ENCODE data around the gene TGM1. TPM values are rescaled to one million over a fixed set of nuclear protein-coding genes. Genes with fewer than 3 reads are reported as not detected.
"Not testable (repeated sequence)": the region's sequence is repeated elsewhere in the genome, so short reads cannot be mapped to it uniquely, and the experiment has no call there.

The TGM1 gene
- total and polyA plus RNA-seq, 2 experiments from 2014 or later = 0.31 to 0.63 TPM

DNA sequence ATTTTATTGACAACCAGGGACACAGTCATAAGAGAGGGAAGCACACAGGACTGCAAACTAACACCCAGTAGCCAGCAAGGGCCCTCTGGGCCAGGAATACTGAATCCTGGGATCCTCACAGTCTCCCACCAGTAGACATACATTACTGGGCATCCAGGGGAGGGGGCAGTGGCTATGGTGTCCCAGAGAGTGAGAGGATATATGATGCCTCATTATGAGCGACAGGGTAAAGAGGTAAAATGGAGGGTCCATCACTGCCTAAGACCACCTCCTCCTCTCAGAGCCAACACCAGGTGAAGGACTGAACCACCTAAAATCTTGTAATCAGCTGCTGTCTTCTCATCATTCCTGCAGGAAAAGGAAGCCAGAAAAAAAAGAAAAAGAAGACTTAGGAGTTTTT, 46.1 kb downstream of the TGM1 start:
- H3K4me3 Mint-ChIP-seq; ATAC-seq; H3K36me3 ChIP-seq (ENCODE audit: insufficient read depth); H3K27me3 ChIP-seq (ENCODE audit: insufficient read depth); DNase-seq (ENCODE audit: low spot score); H3K4me2 ChIP-seq; H3K4me3 ChIP-seq; H3K9me2 ChIP-seq (ENCODE audit: insufficient read depth); H3K9me3 Mint-ChIP-seq; H2AFZ ChIP-seq: not testable (repeated sequence)
- Mint-ChIP-seq H3K36me3 (ENCODE audit: low read depth) (peaks cover 25% of the 10 kb centered on the region; the same call in 2 of the 3 replicates), H3K4me1 (peaks cover 19% of the 10 kb centered on the region), H3K27me3 (ENCODE audit: insufficient read depth, low read depth, poor library complexity) (peaks cover 16% of the 10 kb centered on the region), H3K27ac (peak overlapping the region; percentile 39; the same call in 1 of the 2 replicates)
- peaks cover 16% of the 10 kb centered on the region for H3K4me1 ChIP-seq (ENCODE audit: insufficient read depth)
- peaks cover 29% of the 10 kb centered on the region for H3F3A ChIP-seq (replicated peaks; ENCODE audit: low read depth)
- H4K20me1 ChIP-seq (replicated peaks; ENCODE audit: insufficient read depth) = peaks cover 21% of the 10 kb centered on the region
- peaks cover 28% of the 10 kb centered on the region for H3K79me2 ChIP-seq (replicated peaks; ENCODE audit: insufficient read depth)
- peak overlapping the region; percentile 81 for H3K27ac ChIP-seq (ENCODE audit: low read depth)

DNA sequence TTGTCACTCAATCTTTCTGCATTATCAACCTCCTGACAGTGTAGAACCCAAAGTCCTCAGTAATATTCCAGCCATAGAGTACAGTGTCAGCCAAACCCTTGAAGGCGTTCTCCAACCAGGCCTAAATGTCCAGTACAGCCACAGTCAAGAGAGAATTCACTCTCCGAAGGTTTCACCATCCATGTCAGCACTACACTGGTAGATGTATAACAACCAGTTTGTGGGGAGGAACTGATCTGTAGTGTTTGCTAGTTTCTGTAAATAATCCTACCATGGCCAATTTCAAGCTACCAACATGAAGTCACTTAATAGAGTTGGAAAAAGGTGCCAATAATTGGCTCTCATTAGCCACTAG, 46.7 kb downstream of the TGM1 start:
- Histone ChIP-seq H3K4me1 (ENCODE audit: insufficient read depth) (peaks cover 16% of the 10 kb centered on the region), H2AFZ (no peak overlapping the region), H3K4me3 (peak overlapping the region; percentile 93; the same call in 1 of the 2 replicates), H3K27ac (ENCODE audit: low read depth) (peak overlapping the region; percentile 81), H3K4me2 (peak overlapping the region; percentile 98; the same call in 1 of the 2 replicates), H3K36me3 (ENCODE audit: insufficient read depth) (no peaks in the 10 kb centered on the region), H3K79me2 (replicated peaks; ENCODE audit: insufficient read depth) (peaks cover 22% of the 10 kb centered on the region), H3K9me2 (ENCODE audit: insufficient read depth) (no peaks in the 10 kb centered on the region), H3F3A (replicated peaks; ENCODE audit: low read depth) (peaks cover 29% of the 10 kb centered on the region), H3K27me3 (ENCODE audit: insufficient read depth) (no peaks in the 10 kb centered on the region), H4K20me1 (replicated peaks; ENCODE audit: insufficient read depth) (peaks cover 15% of the 10 kb centered on the region)
- H3K27ac Mint-ChIP-seq = peak overlapping the region; percentile 92
- H3K4me3 Mint-ChIP-seq = peak overlapping the region; percentile 93
- peaks cover 19% of the 10 kb centered on the region for H3K27me3 Mint-ChIP-seq (ENCODE audit: insufficient read depth, low read depth, poor library complexity)
- DNase-seq (ENCODE audit: low spot score) (no peak), ATAC-seq (no peak)
- peaks cover 3% of the 10 kb centered on the region; the same call in 2 of the 3 replicates for H3K9me3 Mint-ChIP-seq
- H3K4me1 Mint-ChIP-seq = peaks cover 19% of the 10 kb centered on the region
- peaks cover 30% of the 10 kb centered on the region for H3K36me3 Mint-ChIP-seq (ENCODE audit: low read depth)
- TF ChIP-seq, protein P1, sequence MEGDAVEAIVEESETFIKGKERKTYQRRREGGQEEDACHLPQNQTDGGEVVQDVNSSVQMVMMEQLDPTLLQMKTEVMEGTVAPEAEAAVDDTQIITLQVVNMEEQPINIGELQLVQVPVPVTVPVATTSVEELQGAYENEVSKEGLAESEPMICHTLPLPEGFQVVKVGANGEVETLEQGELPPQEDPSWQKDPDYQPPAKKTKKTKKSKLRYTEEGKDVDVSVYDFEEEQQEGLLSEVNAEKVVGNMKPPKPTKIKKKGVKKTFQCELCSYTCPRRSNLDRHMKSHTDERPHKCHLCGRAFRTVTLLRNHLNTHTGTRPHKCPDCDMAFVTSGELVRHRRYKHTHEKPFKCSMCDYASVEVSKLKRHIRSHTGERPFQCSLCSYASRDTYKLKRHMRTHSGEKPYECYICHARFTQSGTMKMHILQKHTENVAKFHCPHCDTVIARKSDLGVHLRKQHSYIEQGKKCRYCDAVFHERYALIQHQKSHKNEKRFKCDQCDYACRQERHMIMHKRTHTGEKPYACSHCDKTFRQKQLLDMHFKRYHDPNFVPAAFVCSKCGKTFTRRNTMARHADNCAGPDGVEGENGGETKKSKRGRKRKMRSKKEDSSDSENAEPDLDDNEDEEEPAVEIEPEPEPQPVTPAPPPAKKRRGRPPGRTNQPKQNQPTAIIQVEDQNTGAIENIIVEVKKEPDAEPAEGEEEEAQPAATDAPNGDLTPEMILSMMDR (conservative IDR thresholded peaks at IDR 0.05; ENCODE audit: low read depth in 2 of 2) = no peak
- TF ChIP-seq, protein P2, sequence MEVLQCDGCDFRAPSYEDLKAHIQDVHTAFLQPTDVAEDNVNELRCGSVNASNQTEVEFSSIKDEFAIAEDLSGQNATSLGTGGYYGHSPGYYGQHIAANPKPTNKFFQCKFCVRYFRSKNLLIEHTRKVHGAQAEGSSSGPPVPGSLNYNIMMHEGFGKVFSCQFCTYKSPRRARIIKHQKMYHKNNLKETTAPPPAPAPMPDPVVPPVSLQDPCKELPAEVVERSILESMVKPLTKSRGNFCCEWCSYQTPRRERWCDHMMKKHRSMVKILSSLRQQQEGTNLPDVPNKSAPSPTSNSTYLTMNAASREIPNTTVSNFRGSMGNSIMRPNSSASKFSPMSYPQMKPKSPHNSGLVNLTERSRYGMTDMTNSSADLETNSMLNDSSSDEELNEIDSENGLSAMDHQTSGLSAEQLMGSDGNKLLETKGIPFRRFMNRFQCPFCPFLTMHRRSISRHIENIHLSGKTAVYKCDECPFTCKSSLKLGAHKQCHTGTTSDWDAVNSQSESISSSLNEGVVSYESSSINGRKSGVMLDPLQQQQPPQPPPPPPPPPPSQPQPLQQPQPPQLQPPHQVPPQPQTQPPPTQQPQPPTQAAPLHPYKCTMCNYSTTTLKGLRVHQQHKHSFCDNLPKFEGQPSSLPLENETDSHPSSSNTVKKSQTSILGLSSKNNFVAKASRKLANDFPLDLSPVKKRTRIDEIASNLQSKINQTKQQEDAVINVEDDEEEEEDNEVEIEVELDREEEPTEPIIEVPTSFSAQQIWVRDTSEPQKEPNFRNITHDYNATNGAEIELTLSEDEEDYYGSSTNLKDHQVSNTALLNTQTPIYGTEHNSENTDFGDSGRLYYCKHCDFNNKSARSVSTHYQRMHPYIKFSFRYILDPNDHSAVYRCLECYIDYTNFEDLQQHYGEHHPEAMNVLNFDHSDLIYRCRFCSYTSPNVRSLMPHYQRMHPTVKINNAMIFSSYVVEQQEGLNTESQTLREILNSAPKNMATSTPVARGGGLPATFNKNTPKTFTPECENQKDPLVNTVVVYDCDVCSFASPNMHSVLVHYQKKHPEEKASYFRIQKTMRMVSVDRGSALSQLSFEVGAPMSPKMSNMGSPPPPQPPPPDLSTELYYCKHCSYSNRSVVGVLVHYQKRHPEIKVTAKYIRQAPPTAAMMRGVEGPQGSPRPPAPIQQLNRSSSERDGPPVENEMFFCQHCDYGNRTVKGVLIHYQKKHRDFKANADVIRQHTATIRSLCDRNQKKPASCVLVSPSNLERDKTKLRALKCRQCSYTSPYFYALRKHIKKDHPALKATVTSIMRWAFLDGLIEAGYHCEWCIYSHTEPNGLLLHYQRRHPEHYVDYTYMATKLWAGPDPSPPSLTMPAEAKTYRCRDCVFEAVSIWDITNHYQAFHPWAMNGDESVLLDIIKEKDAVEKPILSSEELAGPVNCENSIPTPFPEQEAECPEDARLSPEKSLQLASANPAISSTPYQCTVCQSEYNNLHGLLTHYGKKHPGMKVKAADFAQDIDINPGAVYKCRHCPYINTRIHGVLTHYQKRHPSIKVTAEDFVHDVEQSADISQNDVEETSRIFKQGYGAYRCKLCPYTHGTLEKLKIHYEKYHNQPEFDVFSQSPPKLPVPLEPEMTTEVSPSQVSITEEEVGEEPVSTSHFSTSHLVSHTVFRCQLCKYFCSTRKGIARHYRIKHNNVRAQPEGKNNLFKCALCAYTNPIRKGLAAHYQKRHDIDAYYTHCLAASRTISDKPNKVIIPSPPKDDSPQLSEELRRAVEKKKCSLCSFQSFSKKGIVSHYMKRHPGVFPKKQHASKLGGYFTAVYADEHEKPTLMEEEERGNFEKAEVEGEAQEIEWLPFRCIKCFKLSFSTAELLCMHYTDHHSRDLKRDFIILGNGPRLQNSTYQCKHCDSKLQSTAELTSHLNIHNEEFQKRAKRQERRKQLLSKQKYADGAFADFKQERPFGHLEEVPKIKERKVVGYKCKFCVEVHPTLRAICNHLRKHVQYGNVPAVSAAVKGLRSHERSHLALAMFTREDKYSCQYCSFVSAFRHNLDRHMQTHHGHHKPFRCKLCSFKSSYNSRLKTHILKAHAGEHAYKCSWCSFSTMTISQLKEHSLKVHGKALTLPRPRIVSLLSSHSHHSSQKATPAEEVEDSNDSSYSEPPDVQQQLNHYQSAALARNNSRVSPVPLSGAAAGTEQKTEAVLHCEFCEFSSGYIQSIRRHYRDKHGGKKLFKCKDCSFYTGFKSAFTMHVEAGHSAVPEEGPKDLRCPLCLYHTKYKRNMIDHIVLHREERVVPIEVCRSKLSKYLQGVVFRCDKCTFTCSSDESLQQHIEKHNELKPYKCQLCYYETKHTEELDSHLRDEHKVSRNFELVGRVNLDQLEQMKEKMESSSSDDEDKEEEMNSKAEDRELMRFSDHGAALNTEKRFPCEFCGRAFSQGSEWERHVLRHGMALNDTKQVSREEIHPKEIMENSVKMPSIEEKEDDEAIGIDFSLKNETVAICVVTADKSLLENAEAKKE (CRISPR knock-in tag; IDR thresholded peaks at IDR 0.05) = no peak
- no peak for TF ChIP-seq CREB1 (CRISPR knock-in tag; IDR thresholded peaks at IDR 0.05; ENCODE audit: low read depth)
- TF ChIP-seq, protein P3, sequence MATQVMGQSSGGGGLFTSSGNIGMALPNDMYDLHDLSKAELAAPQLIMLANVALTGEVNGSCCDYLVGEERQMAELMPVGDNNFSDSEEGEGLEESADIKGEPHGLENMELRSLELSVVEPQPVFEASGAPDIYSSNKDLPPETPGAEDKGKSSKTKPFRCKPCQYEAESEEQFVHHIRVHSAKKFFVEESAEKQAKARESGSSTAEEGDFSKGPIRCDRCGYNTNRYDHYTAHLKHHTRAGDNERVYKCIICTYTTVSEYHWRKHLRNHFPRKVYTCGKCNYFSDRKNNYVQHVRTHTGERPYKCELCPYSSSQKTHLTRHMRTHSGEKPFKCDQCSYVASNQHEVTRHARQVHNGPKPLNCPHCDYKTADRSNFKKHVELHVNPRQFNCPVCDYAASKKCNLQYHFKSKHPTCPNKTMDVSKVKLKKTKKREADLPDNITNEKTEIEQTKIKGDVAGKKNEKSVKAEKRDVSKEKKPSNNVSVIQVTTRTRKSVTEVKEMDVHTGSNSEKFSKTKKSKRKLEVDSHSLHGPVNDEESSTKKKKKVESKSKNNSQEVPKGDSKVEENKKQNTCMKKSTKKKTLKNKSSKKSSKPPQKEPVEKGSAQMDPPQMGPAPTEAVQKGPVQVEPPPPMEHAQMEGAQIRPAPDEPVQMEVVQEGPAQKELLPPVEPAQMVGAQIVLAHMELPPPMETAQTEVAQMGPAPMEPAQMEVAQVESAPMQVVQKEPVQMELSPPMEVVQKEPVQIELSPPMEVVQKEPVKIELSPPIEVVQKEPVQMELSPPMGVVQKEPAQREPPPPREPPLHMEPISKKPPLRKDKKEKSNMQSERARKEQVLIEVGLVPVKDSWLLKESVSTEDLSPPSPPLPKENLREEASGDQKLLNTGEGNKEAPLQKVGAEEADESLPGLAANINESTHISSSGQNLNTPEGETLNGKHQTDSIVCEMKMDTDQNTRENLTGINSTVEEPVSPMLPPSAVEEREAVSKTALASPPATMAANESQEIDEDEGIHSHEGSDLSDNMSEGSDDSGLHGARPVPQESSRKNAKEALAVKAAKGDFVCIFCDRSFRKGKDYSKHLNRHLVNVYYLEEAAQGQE (IDR thresholded peaks at IDR 0.05; ENCODE audit: unreplicated experiment) = no peak
- no peak for TF ChIP-seq ZNF331 (CRISPR knock-in tag; IDR thresholded peaks at IDR 0.05; ENCODE audit: low read depth)
- no peak for TF ChIP-seq EZH2 (IDR thresholded peaks at IDR 0.05; ENCODE audit: low read depth, unreplicated experiment)
- TF ChIP-seq, protein P4, sequence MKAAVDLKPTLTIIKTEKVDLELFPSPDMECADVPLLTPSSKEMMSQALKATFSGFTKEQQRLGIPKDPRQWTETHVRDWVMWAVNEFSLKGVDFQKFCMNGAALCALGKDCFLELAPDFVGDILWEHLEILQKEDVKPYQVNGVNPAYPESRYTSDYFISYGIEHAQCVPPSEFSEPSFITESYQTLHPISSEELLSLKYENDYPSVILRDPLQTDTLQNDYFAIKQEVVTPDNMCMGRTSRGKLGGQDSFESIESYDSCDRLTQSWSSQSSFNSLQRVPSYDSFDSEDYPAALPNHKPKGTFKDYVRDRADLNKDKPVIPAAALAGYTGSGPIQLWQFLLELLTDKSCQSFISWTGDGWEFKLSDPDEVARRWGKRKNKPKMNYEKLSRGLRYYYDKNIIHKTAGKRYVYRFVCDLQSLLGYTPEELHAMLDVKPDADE (IDR thresholded peaks at IDR 0.05) = no peak
- TF ChIP-seq ZNF114 (CRISPR knock-in tag; IDR thresholded peaks at IDR 0.05) = no peak
- TF ChIP-seq EZH2phosphoT487 (IDR thresholded peaks at IDR 0.05; ENCODE audit: unreplicated experiment) = no peak
